ENCODE data around the gene ELAVL1.
A peak's percentile ranks its signal among the peaks of the same experiment; 100 is the strongest.
"Not testable (repeated sequence)": the region's sequence is repeated elsewhere in the genome, so short reads cannot be mapped to it uniquely, and the experiment has no call there.

The ELAVL1 gene

GRCh38 chr19:7932930-7933300, 72.5 kb downstream of the ELAVL1 start:
- Histone ChIP-seq H3K27ac (ENCODE audit: low read depth, low read length) (no peak overlapping the region), H3K4me3 (ENCODE audit: low read depth, low read length) (no peak overlapping the region), H3K79me2 (ENCODE audit: control insufficient read depth, insufficient read depth, low read length, unreplicated experiment) (no peaks in the 10 kb centered on the region), H3K36me3 (ENCODE audit: insufficient read depth, low read length) (no peaks in the 10 kb centered on the region), H2AFZ (ENCODE audit: low read length, unreplicated experiment) (no peak overlapping the region), H3K4me1 (ENCODE audit: control insufficient read depth, insufficient read depth, low read length, unreplicated experiment) (peaks cover 16% of the 10 kb centered on the region), H3K27me3 (ENCODE audit: insufficient read depth, low read length) (no peaks in the 10 kb centered on the region)

- Histone ChIP-seq H3K36me3 (ENCODE audit: insufficient read depth, low read length) (no peaks in the 10 kb centered on the region), H3K79me2 (ENCODE audit: control insufficient read depth, insufficient read depth, low read length, unreplicated experiment) (no peaks in the 10 kb centered on the region), H3K27ac (ENCODE audit: low read depth, low read length) (no peak overlapping the region)
These were observed 73.0 kb downstream of the ELAVL1 start for GRCh38 chr19:7932276-7932929.

GRCh38 chr19:7931221-7932061, 74.0 kb downstream of the ELAVL1 start:
- Histone ChIP-seq H3K36me3 (ENCODE audit: insufficient read depth, low read length) (no peaks in the 10 kb centered on the region), H3K4me1 (ENCODE audit: control insufficient read depth, insufficient read depth, low read length, unreplicated experiment) (peaks cover 18% of the 10 kb centered on the region), H3K27ac (ENCODE audit: low read depth, low read length) (no peak overlapping the region), H3K79me2 (ENCODE audit: control insufficient read depth, insufficient read depth, low read length, unreplicated experiment) (no peaks in the 10 kb centered on the region), H2AFZ (ENCODE audit: low read length, unreplicated experiment) (no peak overlapping the region), H3K4me3 (ENCODE audit: low read depth, low read length) (no peak overlapping the region), H3K27me3 (ENCODE audit: insufficient read depth, low read length) (no peaks in the 10 kb centered on the region)

More at GRCh38 chr19:7932276-7932929, 73.0 kb downstream of the ELAVL1 start:
- Histone ChIP-seq H2AFZ (ENCODE audit: low read length, unreplicated experiment) (no peak overlapping the region), H3K4me1 (ENCODE audit: control insufficient read depth, insufficient read depth, low read length, unreplicated experiment) (peaks cover 18% of the 10 kb centered on the region), H3K27me3 (ENCODE audit: insufficient read depth, low read length) (no peaks in the 10 kb centered on the region), H3K4me3 (ENCODE audit: low read depth, low read length) (no peak overlapping the region)

- Histone ChIP-seq H3K36me3 (ENCODE audit: insufficient read depth, low read length) (no peaks in the 10 kb centered on the region), H3K27me3 (ENCODE audit: insufficient read depth, low read length) (no peaks in the 10 kb centered on the region), H3K4me1 (ENCODE audit: control insufficient read depth, insufficient read depth, low read length, unreplicated experiment) (peaks cover 18% of the 10 kb centered on the region), H3K27ac (ENCODE audit: low read depth, low read length) (peak overlapping the region; percentile 91; the same call in 1 of the 2 replicates), H3K4me3 (ENCODE audit: low read depth, low read length) (no peak overlapping the region), H2AFZ (ENCODE audit: low read length, unreplicated experiment) (no peak overlapping the region), H3K79me2 (ENCODE audit: control insufficient read depth, insufficient read depth, low read length, unreplicated experiment) (no peaks in the 10 kb centered on the region)
These were observed 74.7 kb downstream of the ELAVL1 start for GRCh38 chr19:7930765-7931164.

- H3K4me3 ChIP-seq (ENCODE audit: low read depth, low read length); H3K36me3 ChIP-seq (ENCODE audit: insufficient read depth, low read length); H3K27me3 ChIP-seq (ENCODE audit: insufficient read depth, low read length); H2AFZ ChIP-seq (ENCODE audit: low read length, unreplicated experiment); H3K79me2 ChIP-seq (ENCODE audit: control insufficient read depth, insufficient read depth, low read length, unreplicated experiment): not testable (repeated sequence)
- Histone ChIP-seq H3K4me1 (ENCODE audit: control insufficient read depth, insufficient read depth, low read length, unreplicated experiment) (peaks cover 18% of the 10 kb centered on the region), H3K27ac (ENCODE audit: low read depth, low read length) (peak overlapping the region; percentile 91; the same call in 1 of the 2 replicates)
These were observed 75.4 kb downstream of the ELAVL1 start for GRCh38 chr19:7930030-7930429.

- H3K36me3 ChIP-seq (ENCODE audit: insufficient read depth, low read length) = no peaks in the 10 kb centered on the region
- peaks cover 18% of the 10 kb centered on the region for H3K4me1 ChIP-seq (ENCODE audit: control insufficient read depth, insufficient read depth, low read length, unreplicated experiment)
- H3K27me3 ChIP-seq (ENCODE audit: insufficient read depth, low read length) = no peaks in the 10 kb centered on the region
- no peak overlapping the region for H2AFZ ChIP-seq (ENCODE audit: low read length, unreplicated experiment)
- H3K27ac ChIP-seq (ENCODE audit: low read depth, low read length) = peak overlapping the region; percentile 91
- H3K79me2 ChIP-seq (ENCODE audit: control insufficient read depth, insufficient read depth, low read length, unreplicated experiment) = no peaks in the 10 kb centered on the region
- H3K4me3 ChIP-seq (ENCODE audit: low read depth, low read length) = peak overlapping the region; percentile 3; the same call in 1 of the 2 replicates
These were observed 76.4 kb downstream of the ELAVL1 start for GRCh38 chr19:7928741-7929701.

GRCh38 chr19:7928334-7928706, 77.1 kb downstream of the ELAVL1 start:
- Histone ChIP-seq H3K27me3 (ENCODE audit: insufficient read depth, low read length) (no peaks in the 10 kb centered on the region), H3K27ac (ENCODE audit: low read depth, low read length) (peak overlapping the region; percentile 91), H3K36me3 (ENCODE audit: insufficient read depth, low read length) (no peaks in the 10 kb centered on the region), H3K4me3 (ENCODE audit: low read depth, low read length) (no peak overlapping the region), H2AFZ (ENCODE audit: low read length, unreplicated experiment) (no peak overlapping the region), H3K4me1 (ENCODE audit: control insufficient read depth, insufficient read depth, low read length, unreplicated experiment) (peaks cover 18% of the 10 kb centered on the region), H3K79me2 (ENCODE audit: control insufficient read depth, insufficient read depth, low read length, unreplicated experiment) (no peaks in the 10 kb centered on the region)

GRCh38 chr19:7927605-7928333, 77.7 kb downstream of the ELAVL1 start:
- peaks cover 4% of the 10 kb centered on the region for H3K79me2 ChIP-seq (ENCODE audit: control insufficient read depth, insufficient read depth, low read length, unreplicated experiment)
- H3K27ac ChIP-seq (ENCODE audit: low read depth, low read length) = peak overlapping the region; percentile 91
- no peak overlapping the region for H2AFZ ChIP-seq (ENCODE audit: low read length, unreplicated experiment)
- H3K36me3 ChIP-seq (ENCODE audit: insufficient read depth, low read length) = no peaks in the 10 kb centered on the region
- no peak overlapping the region for H3K4me3 ChIP-seq (ENCODE audit: low read depth, low read length)
- peaks cover 18% of the 10 kb centered on the region for H3K4me1 ChIP-seq (ENCODE audit: control insufficient read depth, insufficient read depth, low read length, unreplicated experiment)
- H3K27me3 ChIP-seq (ENCODE audit: insufficient read depth, low read length) = no peaks in the 10 kb centered on the region

GRCh38 chr19:7926727-7927604, 78.5 kb downstream of the ELAVL1 start:
- Histone ChIP-seq H3K27ac (ENCODE audit: low read depth, low read length) (no peak overlapping the region), H3K4me3 (ENCODE audit: low read depth, low read length) (no peak overlapping the region), H2AFZ (ENCODE audit: low read length, unreplicated experiment) (no peak overlapping the region), H3K27me3 (ENCODE audit: insufficient read depth, low read length) (no peaks in the 10 kb centered on the region), H3K4me1 (ENCODE audit: control insufficient read depth, insufficient read depth, low read length, unreplicated experiment) (peaks cover 22% of the 10 kb centered on the region), H3K79me2 (ENCODE audit: control insufficient read depth, insufficient read depth, low read length, unreplicated experiment) (peaks cover 4% of the 10 kb centered on the region), H3K36me3 (ENCODE audit: insufficient read depth, low read length) (no peaks in the 10 kb centered on the region)
